HepG2 (cell line): ENCODE measurements around the gene NKAIN4. TPM values are rescaled to one million over a fixed set of nuclear protein-coding genes. Genes with fewer than 3 reads are reported as not detected.
A peak's percentile ranks its signal among the peaks of the same experiment; 100 is the strongest.

Experiments used
- AKNA ChIP-seq: sonication (generic); formaldehyde crosslinking; IDR thresholded peaks from 2 replicates; pipeline ENCODE4 v1.4.0; 2020; ENCODE audit warnings: missing genetic modification reagents, borderline replicate concordance
- ATM ChIP-seq: fragments of 450-650 bp; IDR thresholded peaks from 2 replicates; pipeline ENCODE4 v1.7.1; 2017; ENCODE audit warnings: mild to moderate bottlenecking, borderline replicate concordance
- ERF ChIP-seq: IDR thresholded peaks from 2 replicates; pipeline ENCODE4 v1.6.1; 2018; ENCODE audit warnings: missing biosample characterization, missing genetic modification reagents
- JUNB ChIP-seq: sonication (generic); formaldehyde crosslinking; IDR thresholded peaks from 2 replicates; pipeline ENCODE4 v1.8.0; 2022; ENCODE audit warnings: missing genetic modification reagents, mild to moderate bottlenecking, borderline replicate concordance
- KDM4B ChIP-seq: sonication (generic); formaldehyde crosslinking; IDR thresholded peaks from 2 replicates; pipeline ENCODE4 v1.4.0; 2020; ENCODE audit warnings: missing genetic modification reagents
- MED8 ChIP-seq: sonication (generic); formaldehyde crosslinking; IDR thresholded peaks from 2 replicates; pipeline ENCODE4 v1.8.1; 2023; ENCODE audit warnings: mild to moderate bottlenecking, missing genetic modification reagents; ENCODE audit not compliant: insufficient replicate concordance
- POLR2A ChIP-seq, 2 experiments: IDR thresholded peaks; 2 replicates each; pipeline ENCODE4 v1.6.1; 2011; ENCODE audit warnings: low read depth in 2 of 2, low read length in 2 of 2, mild to moderate bottlenecking in 1 of 2, moderate library complexity in 1 of 2; ENCODE audit not compliant: insufficient read depth in 1 of 2
- PPARG ChIP-seq: conservative IDR thresholded peaks from 2 replicates; pipeline ENCODE4 v1.6.1; 2016; ENCODE audit warnings: missing biosample characterization, missing genetic modification reagents
- RXRB ChIP-seq: IDR thresholded peaks from 2 replicates; pipeline ENCODE4 v1.6.1; 2016; ENCODE audit warnings: borderline replicate concordance, missing genetic modification reagents, missing compliant biosample characterization
- SMAD3 ChIP-seq: sonication (generic); formaldehyde crosslinking; IDR thresholded peaks from 2 replicates; pipeline ENCODE4 v1.4.0; 2020; ENCODE audit warnings: missing genetic modification reagents
- ZBTB34 ChIP-seq: sonication (generic); formaldehyde crosslinking; IDR thresholded peaks from 2 replicates; pipeline ENCODE4 v1.8.0; 2022; ENCODE audit warnings: mild to moderate bottlenecking, missing genetic modification reagents
- ZFAT ChIP-seq: sonication (generic); formaldehyde crosslinking; conservative IDR thresholded peaks from 2 replicates; pipeline ENCODE4 v1.8.1; 2023; ENCODE audit warnings: missing genetic modification reagents, inconsistent platforms
- ZNF431 ChIP-seq: sonication (generic); formaldehyde crosslinking; IDR thresholded peaks from 2 replicates; pipeline ENCODE4 v1.9.0; 2022; ENCODE audit warnings: missing genetic modification reagents, low read depth, mild to moderate bottlenecking, borderline replicate concordance
- ZNF691 ChIP-seq: sonication (generic); formaldehyde crosslinking; IDR thresholded peaks from 2 replicates; pipeline ENCODE4 v1.4.0; 2020; ENCODE audit warnings: missing genetic modification reagents, low read depth, mild to moderate bottlenecking, borderline replicate concordance
- polyA plus RNA-seq, 8 experiments: library from polyadenylated mRNA; depleted of rRNA in 3 of 8; stranded (reverse) in 7 of 8; unstranded in 1 of 8; fragments of >200 nt; fragmentation: Illumina TruSeq in 4 of 8; extraction: Trizol in 4 of 8; gene quantifications; 2 replicates each; pipeline versions ENCODE4 v1.2.1 to v1.2.3, GENCODE V29; 2011 to 2016; ENCODE audit warnings: low read depth in 4 of 8, missing spikeins in 1 of 8, mixed read lengths in 1 of 8; ENCODE audit not compliant: insufficient read depth in 1 of 8
- total RNA-seq, 5 experiments: library from RNA; depleted of rRNA; stranded (reverse); fragments of >200 nt; fragmentation: Illumina TruSeq; extraction: Trizol; gene quantifications; 2 replicates each; pipeline ENCODE4 v1.2.3, GENCODE V29; 2016; ENCODE audit warnings: low read depth in 1 of 5
- TF ChIP-seq, protein P1 (sequence below): sonication (generic); formaldehyde crosslinking; IDR thresholded peaks from 2 replicates; pipeline ENCODE4 v1.8.1; 2023; ENCODE audit warnings: mild to moderate bottlenecking, moderate library complexity, missing genetic modification reagents
- TF ChIP-seq, protein P2 (sequence below): sonication (generic); formaldehyde crosslinking; IDR thresholded peaks from 2 replicates; pipeline ENCODE4 v1.9.0; 2021; ENCODE audit warnings: missing genetic modification reagents, borderline replicate concordance

Gene NKAIN4
- total and polyA plus RNA-seq, 2 of the 13 experiments (the other 11 are each of a cell fraction or from before 2014, with no cell fraction given), result not detected

DNA sequence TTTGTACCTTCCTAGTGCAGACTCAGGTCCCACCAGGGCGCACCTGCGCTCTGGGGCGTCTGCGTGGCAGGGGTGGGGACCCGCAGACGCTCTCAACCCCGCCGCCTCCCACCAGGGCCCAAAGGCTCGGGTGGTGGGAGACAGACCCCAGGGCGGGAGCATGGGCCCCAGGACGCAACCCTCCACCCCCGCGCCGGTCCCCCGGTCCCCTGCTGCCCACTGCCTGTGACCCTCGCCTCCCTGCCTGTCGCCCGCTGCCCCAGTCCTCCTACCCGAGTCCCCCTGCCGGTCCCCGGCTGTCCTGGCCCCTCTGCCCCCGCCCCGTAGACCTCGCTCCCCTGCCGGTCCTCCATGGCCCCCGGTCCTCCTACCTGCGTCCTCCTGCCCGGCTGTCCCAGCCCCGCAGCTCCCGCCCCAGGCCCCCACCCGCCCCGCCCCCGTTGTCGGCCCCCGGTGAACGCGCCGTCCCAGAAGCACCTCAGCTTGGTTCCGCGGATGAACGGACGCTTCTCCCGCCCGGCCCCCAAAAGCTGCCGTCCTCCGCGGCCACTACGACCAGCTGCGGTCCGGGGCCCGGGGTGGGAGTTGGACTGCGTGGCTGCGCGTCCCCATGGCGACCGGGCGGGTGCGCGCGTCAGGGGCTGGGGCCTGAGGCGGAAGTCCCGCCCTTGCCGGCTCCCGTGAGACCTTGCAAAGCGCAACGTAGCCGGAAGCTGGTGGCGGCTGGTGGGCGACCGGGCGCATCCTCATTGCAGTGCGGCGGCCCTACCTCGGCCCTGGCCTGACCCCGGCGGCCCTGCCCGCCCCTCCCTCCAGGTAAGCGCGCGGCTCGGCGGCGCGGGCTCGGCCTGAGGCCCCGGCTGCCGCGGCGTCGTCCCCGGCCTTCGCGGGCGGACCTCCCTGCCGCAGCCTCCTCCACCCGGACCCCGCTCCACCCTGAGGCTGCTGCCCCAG lies 18.1 kb upstream of the NKAIN4 start, which contains the start of gene ARFGAP1 (continued):
- TF ChIP-seq ZBTB34 (CRISPR knock-in tag) (no peak; the same call in 1 of the 2 replicates), MED8 (CRISPR knock-in tag) (no peak), ATM (no peak), PPARG (CRISPR knock-in tag) (peak; percentile 36; the same call in 1 of the 2 replicates), POLR2A (IDR thresholded peaks at IDR 0.05; ENCODE audit: insufficient read depth in 1 of 2, low read depth in 2 of 2, low read length in 2 of 2) (peak; percentile 82 to 96), AKNA (CRISPR knock-in tag) (no peak), RXRB (peak; percentile 58; the same call in 1 of the 2 replicates), SMAD3 (CRISPR knock-in tag) (peak; percentile 61; the same call in 1 of the 2 replicates), ZNF691 (no peak), ZNF431 (peak; percentile 52; the same call in 1 of the 2 replicates), ZFAT (CRISPR knock-in tag) (no peak), KDM4B (CRISPR knock-in tag) (peak; percentile 94), JUNB (CRISPR knock-in tag) (no peak), ERF (CRISPR knock-in tag) (peak; percentile 86)
- TF ChIP-seq, protein P1, sequence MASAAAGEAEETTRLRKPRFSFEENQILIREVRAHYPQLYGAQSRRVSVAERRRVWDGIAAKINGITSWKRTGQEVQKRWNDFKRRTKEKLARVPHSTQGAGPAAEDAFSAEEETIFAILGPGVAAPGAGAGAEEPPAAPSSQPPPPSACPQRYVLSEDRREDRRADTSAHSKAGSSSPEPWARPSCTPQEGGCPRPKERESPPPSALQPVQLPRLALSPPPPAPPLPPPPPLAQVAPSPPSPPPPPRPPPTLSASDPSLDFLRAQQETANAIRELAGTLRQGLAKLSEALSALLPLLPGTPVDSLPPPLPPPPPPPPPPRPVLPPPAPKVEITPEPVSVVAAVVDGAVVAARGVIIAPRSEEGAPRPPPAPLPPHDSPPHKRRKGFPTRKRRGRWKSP, result peak; percentile 25; the same call in 1 of the 2 replicates
- TF ChIP-seq, protein P2, sequence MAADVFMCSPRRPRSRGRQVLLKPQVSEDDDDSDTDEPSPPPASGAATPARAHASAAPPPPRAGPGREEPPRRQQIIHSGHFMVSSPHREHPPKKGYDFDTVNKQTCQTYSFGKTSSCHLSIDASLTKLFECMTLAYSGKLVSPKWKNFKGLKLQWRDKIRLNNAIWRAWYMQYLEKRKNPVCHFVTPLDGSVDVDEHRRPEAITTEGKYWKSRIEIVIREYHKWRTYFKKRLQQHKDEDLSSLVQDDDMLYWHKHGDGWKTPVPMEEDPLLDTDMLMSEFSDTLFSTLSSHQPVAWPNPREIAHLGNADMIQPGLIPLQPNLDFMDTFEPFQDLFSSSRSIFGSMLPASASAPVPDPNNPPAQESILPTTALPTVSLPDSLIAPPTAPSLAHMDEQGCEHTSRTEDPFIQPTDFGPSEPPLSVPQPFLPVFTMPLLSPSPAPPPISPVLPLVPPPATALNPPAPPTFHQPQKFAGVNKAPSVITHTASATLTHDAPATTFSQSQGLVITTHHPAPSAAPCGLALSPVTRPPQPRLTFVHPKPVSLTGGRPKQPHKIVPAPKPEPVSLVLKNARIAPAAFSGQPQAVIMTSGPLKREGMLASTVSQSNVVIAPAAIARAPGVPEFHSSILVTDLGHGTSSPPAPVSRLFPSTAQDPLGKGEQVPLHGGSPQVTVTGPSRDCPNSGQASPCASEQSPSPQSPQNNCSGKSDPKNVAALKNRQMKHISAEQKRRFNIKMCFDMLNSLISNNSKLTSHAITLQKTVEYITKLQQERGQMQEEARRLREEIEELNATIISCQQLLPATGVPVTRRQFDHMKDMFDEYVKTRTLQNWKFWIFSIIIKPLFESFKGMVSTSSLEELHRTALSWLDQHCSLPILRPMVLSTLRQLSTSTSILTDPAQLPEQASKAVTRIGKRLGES (CRISPR knock-in tag), result no peak
